Ishikawa (cell line): ENCODE results near the gene ALKBH5.

Source experiments
- CEBPB ChIP-seq: IDR thresholded peaks from 2 replicates; pipeline ENCODE4 v1.6.1; 2012
- CREB1 ChIP-seq: IDR thresholded peaks from 2 replicates; pipeline ENCODE4 v1.6.1; 2012; ENCODE audit warnings: low read depth
- EGR1 ChIP-seq: IDR thresholded peaks from 2 replicates; pipeline ENCODE4 v1.6.1; 2012
- EP300 ChIP-seq: IDR thresholded peaks from 2 replicates; pipeline ENCODE4 v1.6.1; 2012; ENCODE audit warnings: borderline replicate concordance
- FOXM1 ChIP-seq: IDR thresholded peaks from 2 replicates; pipeline ENCODE4 v1.6.1; 2012; ENCODE audit warnings: low read depth, borderline replicate concordance
- NFIC ChIP-seq: IDR thresholded peaks from 2 replicates; pipeline ENCODE4 v1.6.1; 2012
- RAD21 ChIP-seq: IDR thresholded peaks from 2 replicates; pipeline ENCODE4 v1.6.1; 2012; ENCODE audit warnings: low read depth
- TAF1 ChIP-seq: IDR thresholded peaks from 2 replicates; pipeline ENCODE4 v1.6.1; 2012; ENCODE audit warnings: low read depth, mild to moderate bottlenecking
- TCF12 ChIP-seq: IDR thresholded peaks from 2 replicates; pipeline ENCODE4 v1.6.1; 2012; ENCODE audit warnings: low read depth
- TEAD4 ChIP-seq: IDR thresholded peaks from 2 replicates; pipeline ENCODE4 v1.6.1; 2012
- YY1 ChIP-seq: IDR thresholded peaks from 2 replicates; pipeline ENCODE4 v1.6.1; 2012; ENCODE audit warnings: low read depth
- ZBTB7A ChIP-seq: IDR thresholded peaks from 2 replicates; pipeline ENCODE4 v1.6.1; 2012; ENCODE audit warnings: low read depth
- TF ChIP-seq, protein P1 (sequence below): IDR thresholded peaks from 2 replicates; pipeline ENCODE4 v1.6.1; 2012
- TF ChIP-seq, protein P2 (sequence below): IDR thresholded peaks from 2 replicates; pipeline ENCODE4 v1.6.1; 2012
- TF ChIP-seq, protein P3 (sequence below): IDR thresholded peaks from 2 replicates; pipeline ENCODE4 v1.6.1; 2012; ENCODE audit warnings: low read depth, mild to moderate bottlenecking

ALKBH5 gene

DNA sequence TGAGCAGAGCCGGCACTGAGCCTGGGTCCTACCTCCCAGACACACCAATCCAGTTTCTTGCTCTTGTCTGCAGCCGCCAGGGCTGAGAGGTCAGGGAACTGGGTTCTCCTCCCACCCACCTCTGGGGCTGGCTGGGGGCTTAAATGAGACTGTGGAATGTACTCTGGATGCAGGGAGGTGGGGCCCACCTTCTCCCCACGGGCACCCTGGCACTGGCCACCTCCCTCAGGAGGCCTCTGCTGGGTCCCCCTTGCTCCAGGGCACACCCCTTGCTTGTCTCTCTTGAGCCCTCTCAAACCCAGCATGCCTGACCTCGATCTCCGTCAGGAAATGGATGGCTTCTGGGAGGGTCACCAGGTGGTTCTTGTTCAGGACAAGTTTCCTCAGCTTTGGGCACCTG is 68.5 kb downstream of the ALKBH5 start:
- no peak for TF ChIP-seq CEBPB
- TF ChIP-seq, protein P1, sequence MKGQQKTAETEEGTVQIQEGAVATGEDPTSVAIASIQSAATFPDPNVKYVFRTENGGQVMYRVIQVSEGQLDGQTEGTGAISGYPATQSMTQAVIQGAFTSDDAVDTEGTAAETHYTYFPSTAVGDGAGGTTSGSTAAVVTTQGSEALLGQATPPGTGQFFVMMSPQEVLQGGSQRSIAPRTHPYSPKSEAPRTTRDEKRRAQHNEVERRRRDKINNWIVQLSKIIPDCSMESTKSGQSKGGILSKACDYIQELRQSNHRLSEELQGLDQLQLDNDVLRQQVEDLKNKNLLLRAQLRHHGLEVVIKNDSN = no peak
- no peak for TF ChIP-seq TAF1
- TF ChIP-seq, protein P2, sequence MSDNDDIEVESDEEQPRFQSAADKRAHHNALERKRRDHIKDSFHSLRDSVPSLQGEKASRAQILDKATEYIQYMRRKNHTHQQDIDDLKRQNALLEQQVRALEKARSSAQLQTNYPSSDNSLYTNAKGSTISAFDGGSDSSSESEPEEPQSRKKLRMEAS = no peak
- no peak for TF ChIP-seq EP300

DNA sequence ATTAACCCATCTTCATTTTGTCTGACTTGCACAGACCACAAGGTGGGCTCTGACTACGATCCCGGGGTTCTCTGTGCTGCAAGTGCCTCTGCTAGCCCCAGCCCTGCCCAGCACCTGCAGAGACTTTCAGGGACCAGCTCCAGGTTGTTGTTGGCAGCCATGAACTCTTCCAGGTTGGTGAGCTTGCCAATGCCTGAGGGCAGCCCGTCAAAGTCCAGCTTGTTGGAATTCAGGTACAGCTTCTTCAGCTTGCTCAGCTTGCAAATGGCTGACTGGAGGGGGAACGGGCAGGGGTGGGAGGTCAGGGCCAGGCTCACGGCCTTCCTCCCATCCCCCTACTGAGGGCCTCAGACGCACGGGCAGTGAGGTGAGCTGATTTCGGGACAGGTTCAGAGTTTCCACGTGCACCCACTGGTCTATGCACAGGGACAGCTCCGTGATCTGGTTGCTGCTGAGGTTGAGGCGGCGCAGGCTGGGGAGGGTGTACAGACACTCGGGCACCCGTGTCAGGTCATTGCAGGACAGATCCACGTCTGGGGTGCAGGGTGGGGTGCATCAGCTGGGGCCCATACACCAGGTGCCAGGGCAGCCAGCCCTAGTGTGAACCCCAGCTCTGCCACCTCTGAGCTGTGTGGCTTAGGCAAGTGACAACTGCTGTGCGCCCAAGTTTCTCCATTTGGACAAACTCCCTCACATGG is 69.7 kb downstream of the ALKBH5 start:
- TF ChIP-seq, protein P2 = no peak
- no peak for TF ChIP-seq TAF1
- TF ChIP-seq, protein P1 = no peak
- TF ChIP-seq YY1 = no peak
- TF ChIP-seq EGR1 = no peak
- TF ChIP-seq TCF12 = no peak
- TF ChIP-seq ZBTB7A = no peak
- TF ChIP-seq EP300 = no peak
- no peak for TF ChIP-seq TEAD4
- no peak for TF ChIP-seq FOXM1
- TF ChIP-seq NFIC = no peak
- TF ChIP-seq, protein P3, sequence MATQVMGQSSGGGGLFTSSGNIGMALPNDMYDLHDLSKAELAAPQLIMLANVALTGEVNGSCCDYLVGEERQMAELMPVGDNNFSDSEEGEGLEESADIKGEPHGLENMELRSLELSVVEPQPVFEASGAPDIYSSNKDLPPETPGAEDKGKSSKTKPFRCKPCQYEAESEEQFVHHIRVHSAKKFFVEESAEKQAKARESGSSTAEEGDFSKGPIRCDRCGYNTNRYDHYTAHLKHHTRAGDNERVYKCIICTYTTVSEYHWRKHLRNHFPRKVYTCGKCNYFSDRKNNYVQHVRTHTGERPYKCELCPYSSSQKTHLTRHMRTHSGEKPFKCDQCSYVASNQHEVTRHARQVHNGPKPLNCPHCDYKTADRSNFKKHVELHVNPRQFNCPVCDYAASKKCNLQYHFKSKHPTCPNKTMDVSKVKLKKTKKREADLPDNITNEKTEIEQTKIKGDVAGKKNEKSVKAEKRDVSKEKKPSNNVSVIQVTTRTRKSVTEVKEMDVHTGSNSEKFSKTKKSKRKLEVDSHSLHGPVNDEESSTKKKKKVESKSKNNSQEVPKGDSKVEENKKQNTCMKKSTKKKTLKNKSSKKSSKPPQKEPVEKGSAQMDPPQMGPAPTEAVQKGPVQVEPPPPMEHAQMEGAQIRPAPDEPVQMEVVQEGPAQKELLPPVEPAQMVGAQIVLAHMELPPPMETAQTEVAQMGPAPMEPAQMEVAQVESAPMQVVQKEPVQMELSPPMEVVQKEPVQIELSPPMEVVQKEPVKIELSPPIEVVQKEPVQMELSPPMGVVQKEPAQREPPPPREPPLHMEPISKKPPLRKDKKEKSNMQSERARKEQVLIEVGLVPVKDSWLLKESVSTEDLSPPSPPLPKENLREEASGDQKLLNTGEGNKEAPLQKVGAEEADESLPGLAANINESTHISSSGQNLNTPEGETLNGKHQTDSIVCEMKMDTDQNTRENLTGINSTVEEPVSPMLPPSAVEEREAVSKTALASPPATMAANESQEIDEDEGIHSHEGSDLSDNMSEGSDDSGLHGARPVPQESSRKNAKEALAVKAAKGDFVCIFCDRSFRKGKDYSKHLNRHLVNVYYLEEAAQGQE = no peak
- TF ChIP-seq CREB1 = no peak
- TF ChIP-seq CEBPB = no peak

DNA sequence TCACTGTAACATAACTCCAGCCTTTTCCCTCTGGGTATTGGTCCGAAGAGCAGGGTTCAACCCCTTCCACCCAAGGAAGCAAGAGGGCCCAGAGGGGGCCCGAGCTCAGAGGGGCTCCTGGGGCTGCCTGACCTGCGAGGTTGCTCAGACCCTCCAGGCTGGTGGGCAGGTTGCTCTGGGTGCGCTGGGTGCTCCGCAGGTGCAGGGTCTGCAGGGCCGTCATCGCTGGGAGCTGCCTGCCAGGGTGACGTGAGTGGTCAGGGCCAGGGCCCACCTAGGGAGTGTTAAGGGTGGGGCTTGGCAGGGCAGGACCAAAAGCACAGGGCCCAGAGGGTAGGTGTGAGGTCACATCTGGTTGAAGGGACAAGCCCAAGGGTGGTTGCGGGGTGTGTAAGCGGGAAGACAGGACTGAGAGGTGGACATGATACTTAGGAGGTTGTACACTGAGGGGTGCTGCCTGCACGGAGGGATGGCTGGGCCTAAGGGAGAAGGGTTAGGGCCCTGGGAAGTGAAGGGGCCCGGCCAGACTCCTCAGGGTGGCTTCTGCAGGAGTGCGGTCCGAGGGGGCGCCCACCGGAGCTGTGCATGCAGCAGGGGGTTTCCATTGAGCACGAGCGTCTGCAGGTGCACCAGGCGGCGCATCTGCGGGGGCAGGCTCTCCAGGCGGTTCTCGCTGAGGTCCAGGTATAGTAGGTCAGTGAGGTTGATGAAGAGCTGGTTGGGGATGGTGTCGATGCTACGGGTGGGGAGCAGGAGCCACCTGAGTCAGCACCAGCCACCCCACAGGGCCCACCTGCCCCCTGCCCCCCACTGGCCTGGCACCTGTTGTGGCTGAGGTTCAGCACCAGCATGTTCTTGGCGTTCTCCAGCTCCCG is 70.6 kb downstream of the ALKBH5 start:
- TF ChIP-seq TAF1 (no peak), FOXM1 (no peak), EP300 (no peak), TCF12 (no peak), CEBPB (no peak), NFIC (no peak), ZBTB7A (no peak), RAD21 (no peak), TEAD4 (no peak), CREB1 (no peak), YY1 (no peak), EGR1 (no peak)
- TF ChIP-seq, protein P1 = no peak
- TF ChIP-seq, protein P2 = no peak
- TF ChIP-seq, protein P3 = no peak

DNA sequence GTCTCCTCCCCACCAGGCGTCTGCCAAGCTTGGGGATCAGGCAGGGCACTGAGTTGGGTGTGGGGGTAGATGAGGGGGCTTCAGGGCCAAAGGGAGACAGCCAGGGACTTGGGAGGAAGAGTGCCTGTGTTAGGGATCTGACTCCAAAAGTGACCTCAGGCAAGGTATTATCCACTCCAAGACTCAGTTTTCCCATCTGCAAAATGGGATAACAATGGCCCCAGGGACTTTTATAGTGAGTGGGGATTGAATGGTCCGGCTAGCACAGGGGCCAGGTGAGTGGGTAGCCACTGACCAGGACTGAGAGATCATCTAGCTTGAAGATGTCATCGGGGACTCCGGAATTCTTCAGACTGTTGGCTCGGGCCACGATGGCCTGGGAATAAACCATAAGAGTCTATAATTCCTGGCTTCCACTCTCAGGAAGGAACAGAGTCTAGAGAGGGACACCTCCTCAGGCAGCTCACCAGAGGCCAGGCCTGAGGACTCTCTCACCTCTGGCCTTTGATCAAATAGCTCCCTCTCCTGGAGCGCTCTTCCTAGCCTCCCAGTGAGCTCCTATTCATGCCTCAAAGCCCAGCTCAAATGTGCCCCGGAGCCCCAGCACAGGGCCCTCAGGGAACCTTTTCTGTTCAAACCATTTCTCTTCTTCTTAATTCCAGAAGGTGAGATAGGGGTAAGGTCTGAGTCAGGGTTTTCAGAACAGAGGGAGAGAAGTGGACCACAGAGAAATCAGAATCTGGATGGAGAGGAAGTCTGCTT is 71.4 kb downstream of the ALKBH5 start:
- TF ChIP-seq CEBPB (no peak), NFIC (no peak), TAF1 (no peak)
- TF ChIP-seq, protein P2 = no peak
- TF ChIP-seq, protein P1 = no peak
